Fibroblast of pulmonary artery (primary cell): ENCODE measurements around the gene IL20.

Experiments
- DNase-seq: peaks from one replicate; pipeline ENCODE4 v3.0.0-alpha.2; 2010; ENCODE audit warnings: low read depth
- H3K4me3 ChIP-seq: replicated peaks from 2 replicates; pipeline ENCODE4 v1.5.1; 2011; ENCODE audit warnings: low read depth, mild to moderate bottlenecking, control low read depth, low read length, moderate library complexity
- CTCF ChIP-seq: IDR thresholded peaks from 2 replicates; pipeline ENCODE4 v1.5.1; 2011; ENCODE audit warnings: mild to moderate bottlenecking, control low read depth, low read length, inconsistent platforms; ENCODE audit errors: missing control alignments

IL20 gene

DNA sequence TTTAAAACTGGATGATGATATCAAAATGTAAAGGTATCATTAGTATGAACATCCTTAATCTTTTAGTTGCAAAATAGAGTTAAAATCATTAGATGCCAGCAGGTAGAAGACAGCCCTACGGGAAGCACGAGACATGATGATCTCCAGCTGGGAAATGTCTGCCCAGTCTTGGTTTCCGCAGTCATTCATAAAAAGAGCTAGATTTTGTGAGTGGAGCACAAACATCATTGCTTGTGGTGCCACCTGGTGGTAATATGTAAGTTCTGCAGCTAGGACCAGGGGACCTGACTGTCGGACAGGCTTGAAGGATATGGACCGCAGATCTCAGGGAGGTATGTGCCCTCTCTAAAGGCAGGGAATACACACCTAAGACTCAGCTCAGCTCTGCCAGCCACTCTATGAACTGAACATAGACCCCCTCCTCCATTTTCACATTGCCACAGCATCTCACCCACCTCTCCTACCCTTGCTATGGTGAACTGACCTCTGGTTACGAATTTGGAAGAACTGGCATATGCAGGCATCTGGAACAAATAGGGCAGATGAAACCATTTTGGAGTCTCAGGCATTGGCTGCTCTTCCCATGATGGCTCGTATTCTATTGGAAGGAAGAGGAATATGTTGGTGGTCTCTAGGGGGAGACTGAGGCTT is 47.1 kb downstream of the IL20 start:
- peak; percentile 88 for DNase-seq
- H3K4me3 ChIP-seq = no peak overlapping the region
- peak; percentile 77 for TF ChIP-seq CTCF

- no peak for DNase-seq
- no peak overlapping the region for H3K4me3 ChIP-seq
- no peak for TF ChIP-seq CTCF
Observed at GRCh38 chr1:206913766-206914537, 48.5 kb downstream of the IL20 start.

- no peak overlapping the region for H3K4me3 ChIP-seq
- DNase-seq = no peak
- TF ChIP-seq CTCF = no peak
Observed at GRCh38 chr1:206915030-206915735, 49.8 kb downstream of the IL20 start.

- DNase-seq = no peak
- H3K4me3 ChIP-seq = no peak overlapping the region
Observed at GRCh38 chr1:206916000-206916709, 50.7 kb downstream of the IL20 start.

GRCh38 chr1:206918076-206918475 is 52.7 kb downstream of the IL20 start:
- no peak for TF ChIP-seq CTCF
- DNase-seq = no peak
- no peak overlapping the region for H3K4me3 ChIP-seq

More at GRCh38 chr1:206916000-206916709, 50.7 kb downstream of the IL20 start:
- TF ChIP-seq CTCF = no peak
